Endodermal cell (in vitro differentiated cells): ENCODE results near the gene CUEDC1. TPM values are rescaled to one million over a fixed set of nuclear protein-coding genes. Genes with fewer than 3 reads are reported as not detected.

ENCODE experiments used
- DNase-seq: peaks from one replicate; pipeline ENCODE4 v3.0.0-alpha.2; 2017
- H3K27ac ChIP-seq: 2 replicates; pipeline ENCODE4 v1.5.1; 2013; ENCODE audit warnings: mild to moderate bottlenecking, low read depth, low read length, moderate library complexity
- H3K27me3 ChIP-seq: 2 replicates; pipeline ENCODE4 v1.6.1; 2013; ENCODE audit warnings: mild to moderate bottlenecking, low read length, moderate library complexity; ENCODE audit not compliant: insufficient read depth, control insufficient read depth, poor library complexity, severe bottlenecking
- H3K36me3 ChIP-seq: 2 replicates; pipeline ENCODE4 v1.7.0; 2013; ENCODE audit warnings: mild to moderate bottlenecking, low read length, moderate library complexity; ENCODE audit not compliant: control insufficient read depth, insufficient read depth
- H3K4me1 ChIP-seq: one replicate; pipeline ENCODE4 v1.7.0; 2013; ENCODE audit warnings: low read length; ENCODE audit not compliant: control insufficient read depth, insufficient read depth
- H3K4me3 ChIP-seq: 2 replicates; pipeline ENCODE4 v1.5.1; 2013; ENCODE audit warnings: mild to moderate bottlenecking, low read length, moderate library complexity
- H3K9ac ChIP-seq: 2 replicates; pipeline ENCODE4 v1.6.1; 2013; ENCODE audit warnings: mild to moderate bottlenecking, low read length, moderate library complexity; ENCODE audit not compliant: poor library complexity, severe bottlenecking; ENCODE audit errors: extremely low read depth
- H3K9me3 ChIP-seq: 2 replicates; pipeline ENCODE4 v1.6.1; 2013; ENCODE audit warnings: mild to moderate bottlenecking, low read length, moderate library complexity; ENCODE audit not compliant: control insufficient read depth
- H3K27ac Mint-ChIP-seq: 2 replicates; pipeline ENCODE4 v1.8.0; 2020; ENCODE audit warnings: mixed read lengths
- H3K27me3 Mint-ChIP-seq: 2 replicates; pipeline ENCODE4 v1.8.0; 2021; ENCODE audit warnings: mild to moderate bottlenecking, mixed read lengths; ENCODE audit not compliant: insufficient read depth
- H3K36me3 Mint-ChIP-seq: 2 replicates; pipeline ENCODE4 v1.8.0; 2020; ENCODE audit warnings: low read depth, mixed read lengths
- H3K4me1 Mint-ChIP-seq: 2 replicates; pipeline ENCODE4 v1.8.0; 2020; ENCODE audit warnings: mixed read lengths
- H3K4me3 Mint-ChIP-seq: 2 replicates; pipeline ENCODE4 v1.8.0; 2020; ENCODE audit warnings: mild to moderate bottlenecking, moderate library complexity, mixed read lengths
- H3K9me3 Mint-ChIP-seq: 2 replicates; pipeline ENCODE4 v1.8.0; 2020; ENCODE audit warnings: mild to moderate bottlenecking, mixed read lengths
- WGBS, 2 experiments: methylation state at CpG; one replicate each; pipeline versions ENCODE4 v1.1.5 to v1.1.7; 2013; ENCODE audit warnings: missing lambda C conversion rate in 2 of 2, mixed read lengths in 1 of 2; ENCODE audit not compliant: insufficient coverage in 1 of 2, insufficient read length in 1 of 2; 5-methylcytosine and 5-hydroxymethylcytosine counted together
- total RNA-seq, 2 donors: library from RNA; stranded (reverse); fragmentation: NEBNext Ultra II Directional in 1 of 2; extraction: Animal tissue kit (Norgen Biotek cat#: 25700) in 1 of 2; gene quantifications; 2 replicates in 1 of 2; 3 replicates in 1 of 2; pipeline ENCODE4 v1.2.1, GENCODE V29; 2021
- TF ChIP-seq, protein P1 (sequence below): fragments of 200-600 bp; sonication (generic); conservative IDR thresholded peaks from 2 replicates; pipeline ENCODE4 v1.5.0; 2021; ENCODE audit warnings: antibody characterized with exemption, mild to moderate bottlenecking

CUEDC1 gene
- total RNA-seq, 2 donors from 2014 or later: 11.0 to 18.7 TPM

DNA sequence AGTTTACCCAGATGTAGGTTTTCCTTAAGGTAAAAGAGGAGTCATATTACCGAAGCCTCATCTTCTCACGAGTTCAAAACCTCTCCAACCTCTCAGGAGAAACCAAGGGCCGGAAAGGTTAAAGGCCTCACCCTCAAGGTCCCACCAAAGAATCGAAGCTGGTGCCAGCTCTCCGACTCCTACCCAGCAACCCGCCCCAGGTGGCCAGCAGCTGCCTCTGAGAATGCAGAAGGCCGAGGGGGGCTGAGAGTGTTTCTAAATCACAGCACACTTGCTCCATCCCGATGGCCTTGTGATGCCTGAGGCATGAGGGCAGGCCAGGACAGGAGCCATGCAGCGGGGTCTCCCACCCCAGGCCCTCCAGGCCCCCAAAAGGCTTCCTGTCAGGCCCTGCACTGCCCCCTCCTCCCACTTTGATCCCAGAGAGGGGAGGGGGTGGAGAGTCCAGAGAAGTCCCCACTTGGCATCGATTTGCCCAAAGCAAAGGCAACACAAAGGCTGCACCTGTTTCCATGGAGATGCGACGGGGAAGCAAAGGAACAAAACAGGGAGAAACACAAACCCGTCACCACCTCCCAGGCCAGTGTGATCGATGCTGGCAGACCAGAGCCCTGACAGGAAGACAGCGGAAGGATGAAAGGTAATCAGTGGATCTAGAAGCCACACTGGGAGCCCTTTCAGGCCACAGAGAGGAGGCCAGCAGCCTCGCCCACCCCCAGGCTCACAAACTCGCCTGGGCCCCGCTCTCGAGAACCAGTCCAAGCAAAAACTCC, 39.0 kb downstream of the CUEDC1 start:
- H3K36me3 Mint-ChIP-seq: no peaks in the 10 kb centered on the region
- TF ChIP-seq, protein P1, sequence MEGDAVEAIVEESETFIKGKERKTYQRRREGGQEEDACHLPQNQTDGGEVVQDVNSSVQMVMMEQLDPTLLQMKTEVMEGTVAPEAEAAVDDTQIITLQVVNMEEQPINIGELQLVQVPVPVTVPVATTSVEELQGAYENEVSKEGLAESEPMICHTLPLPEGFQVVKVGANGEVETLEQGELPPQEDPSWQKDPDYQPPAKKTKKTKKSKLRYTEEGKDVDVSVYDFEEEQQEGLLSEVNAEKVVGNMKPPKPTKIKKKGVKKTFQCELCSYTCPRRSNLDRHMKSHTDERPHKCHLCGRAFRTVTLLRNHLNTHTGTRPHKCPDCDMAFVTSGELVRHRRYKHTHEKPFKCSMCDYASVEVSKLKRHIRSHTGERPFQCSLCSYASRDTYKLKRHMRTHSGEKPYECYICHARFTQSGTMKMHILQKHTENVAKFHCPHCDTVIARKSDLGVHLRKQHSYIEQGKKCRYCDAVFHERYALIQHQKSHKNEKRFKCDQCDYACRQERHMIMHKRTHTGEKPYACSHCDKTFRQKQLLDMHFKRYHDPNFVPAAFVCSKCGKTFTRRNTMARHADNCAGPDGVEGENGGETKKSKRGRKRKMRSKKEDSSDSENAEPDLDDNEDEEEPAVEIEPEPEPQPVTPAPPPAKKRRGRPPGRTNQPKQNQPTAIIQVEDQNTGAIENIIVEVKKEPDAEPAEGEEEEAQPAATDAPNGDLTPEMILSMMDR: no peak
- Histone ChIP-seq H3K27ac (peak overlapping the region; percentile 99), H3K27me3 (no peaks in the 10 kb centered on the region), H3K4me3 (no peak overlapping the region), H3K9me3 (no peaks in the 10 kb centered on the region), H3K36me3 (no peaks in the 10 kb centered on the region), H3K4me1 (peaks cover 45% of the 10 kb centered on the region), H3K9ac (peak overlapping the region; percentile 3)
- no peaks in the 10 kb centered on the region for H3K9me3 Mint-ChIP-seq
- H3K4me3 Mint-ChIP-seq: no peak overlapping the region
- no peaks in the 10 kb centered on the region for H3K27me3 Mint-ChIP-seq
- H3K4me1 Mint-ChIP-seq: peaks cover 74% of the 10 kb centered on the region
- peak; percentile 83 for DNase-seq
- 50 to 72% methylated on average over 10 to 19 of the region's 19 CpGs for WGBS, 2 experiments
- peak overlapping the region; percentile 76 for H3K27ac Mint-ChIP-seq

DNA sequence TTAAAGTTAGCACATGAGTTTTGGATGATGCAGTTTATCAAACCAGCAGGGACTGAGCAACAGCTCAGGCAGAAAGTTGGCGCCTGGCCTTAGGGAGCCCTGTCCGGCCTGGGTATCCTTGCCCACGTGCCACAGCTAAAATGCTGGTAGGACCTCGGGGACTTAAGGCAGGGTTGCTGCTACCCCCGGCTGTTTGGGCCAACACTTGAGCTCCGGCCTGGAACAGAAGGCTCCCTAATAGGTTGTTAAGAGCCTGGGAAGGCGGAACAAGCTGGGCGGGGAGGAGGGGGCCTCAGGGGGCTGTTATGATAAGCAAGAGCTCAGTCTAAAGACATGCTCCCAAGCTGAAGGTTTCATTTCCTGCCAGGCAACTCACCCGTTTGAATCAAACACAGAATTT, 39.7 kb downstream of the CUEDC1 start:
- WGBS, 2 experiments: 67 to 78% methylated on average over 4 to 9 of the region's 9 CpGs
- H3K9ac ChIP-seq: peak overlapping the region; percentile 3
- Mint-ChIP-seq H3K4me3 (no peak overlapping the region), H3K9me3 (no peaks in the 10 kb centered on the region), H3K27ac (no peak overlapping the region), H3K27me3 (no peaks in the 10 kb centered on the region), H3K4me1 (peaks cover 71% of the 10 kb centered on the region), H3K36me3 (no peaks in the 10 kb centered on the region)
- H3K4me3 ChIP-seq: no peak overlapping the region
- H3K9me3 ChIP-seq: no peaks in the 10 kb centered on the region
- DNase-seq: peak; percentile 72
- no peaks in the 10 kb centered on the region for H3K27me3 ChIP-seq
- H3K27ac ChIP-seq: peak overlapping the region; percentile 99
- peaks cover 42% of the 10 kb centered on the region for H3K4me1 ChIP-seq
- H3K36me3 ChIP-seq: no peaks in the 10 kb centered on the region
- TF ChIP-seq, protein P1: no peak

DNA sequence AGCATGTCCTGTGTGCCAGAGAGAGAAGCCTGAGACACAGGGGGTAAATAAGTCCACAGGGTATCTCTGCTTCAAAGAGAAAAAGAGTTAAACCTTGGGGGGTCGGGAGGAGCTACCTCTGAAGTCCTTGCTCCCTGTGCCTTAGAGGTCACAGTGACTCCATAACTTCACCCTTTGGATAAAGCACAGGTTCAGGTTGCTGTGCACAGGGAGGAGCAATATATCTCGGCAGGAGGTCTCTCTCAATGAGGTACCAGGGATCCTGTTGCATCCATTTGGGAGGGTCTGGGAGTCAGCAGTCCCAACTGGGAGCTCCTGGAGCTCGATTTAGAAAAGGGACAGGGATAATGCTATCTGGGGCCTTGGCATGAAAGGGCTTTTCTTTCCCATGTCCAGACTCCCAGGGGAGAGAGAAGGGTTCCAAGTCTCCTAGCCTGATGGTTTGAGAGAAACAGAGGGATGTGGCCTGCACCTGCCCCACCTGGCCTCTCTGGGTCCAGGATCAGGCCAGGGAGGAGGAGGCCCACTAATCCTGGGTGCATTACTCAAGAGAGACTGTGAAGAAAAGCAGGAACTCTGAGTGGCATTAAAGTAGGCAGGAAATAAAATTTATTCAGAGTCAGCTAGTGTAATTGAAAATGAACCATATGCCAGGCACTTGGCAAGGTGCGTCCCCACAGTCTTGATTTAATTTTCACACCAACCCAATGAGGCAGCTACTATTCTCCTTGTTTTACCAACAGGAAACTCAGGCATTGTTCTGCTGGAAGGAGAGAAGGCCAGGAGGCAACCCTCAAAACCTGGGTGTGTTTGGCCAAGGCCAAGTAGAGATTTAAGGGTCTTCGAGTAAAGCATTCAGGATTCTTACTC, 40.7 kb downstream of the CUEDC1 start:
- H3K27ac Mint-ChIP-seq: no peak overlapping the region
- no peak overlapping the region for H3K4me3 Mint-ChIP-seq

More for the DNA sequence above, 40.7 kb downstream of the CUEDC1 start:
- no peaks in the 10 kb centered on the region for H3K27me3 ChIP-seq
- WGBS, 2 experiments: 76 to 95% methylated on average over 4 of the region's 5 CpGs
- no peak overlapping the region for H3K9ac ChIP-seq
- peaks cover 36% of the 10 kb centered on the region for H3K4me1 ChIP-seq
- Mint-ChIP-seq H3K27me3 (no peaks in the 10 kb centered on the region), H3K4me1 (peaks cover 67% of the 10 kb centered on the region), H3K9me3 (no peaks in the 10 kb centered on the region), H3K36me3 (no peaks in the 10 kb centered on the region)
- peak overlapping the region; percentile 99 for H3K27ac ChIP-seq
- no peak overlapping the region for H3K4me3 ChIP-seq
- TF ChIP-seq, protein P1: no peak
- no peaks in the 10 kb centered on the region for H3K36me3 ChIP-seq
- DNase-seq: peak; percentile 46
- no peaks in the 10 kb centered on the region for H3K9me3 ChIP-seq
